Peyer's patch (tissue), 4 donors: ENCODE results near the gene DGKI.

Source experiments
- CTCF ChIP-seq, 6 experiments: fragments of 450-650 bp in 4 of 6; fragments of 200-600 bp in 2 of 6; sonication (generic) in 1 of 6; IDR thresholded peaks; one replicate each; pipeline ENCODE4 v1.5.1; 2017 to 2019; ENCODE audit warnings: antibody characterized with exemption in 6 of 6, mild to moderate bottlenecking in 3 of 6, moderate library complexity in 1 of 6
- POLR2A ChIP-seq, 2 donors: fragments of 450-650 bp; IDR thresholded peaks; one replicate each; pipeline ENCODE4 v1.5.1; 2017; ENCODE audit warnings: antibody characterized with exemption in 2 of 2, mild to moderate bottlenecking in 2 of 2, moderate library complexity in 2 of 2

DNA sequence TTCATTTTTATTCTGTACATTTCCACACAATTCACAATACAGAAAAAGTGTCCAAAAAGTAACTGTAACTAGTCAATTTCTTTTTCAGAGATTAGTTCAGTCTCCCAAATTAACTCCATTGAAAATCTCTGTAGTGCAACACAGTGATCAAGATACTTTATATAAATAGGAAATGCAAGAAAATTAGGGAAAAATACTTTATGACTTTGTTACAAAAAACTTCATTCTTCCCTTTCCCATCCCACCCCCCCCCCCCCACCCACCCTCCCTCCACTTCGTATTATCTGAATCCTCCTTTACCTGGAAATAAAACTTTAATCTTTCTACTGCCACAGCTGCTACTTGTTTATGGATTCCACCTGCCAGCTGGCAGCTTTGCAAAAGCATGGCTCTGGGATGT is 465.7 kb downstream of the DGKI start:
- no peak for TF ChIP-seq CTCF (IDR thresholded peaks at IDR 0.05)
- no peak for TF ChIP-seq POLR2A (IDR thresholded peaks at IDR 0.05)
